Heart right ventricle (tissue), 16 donors: ENCODE measurements around the gene PATJ. TPM values are rescaled to one million over a fixed set of nuclear protein-coding genes. Genes with fewer than 3 reads are reported as not detected.
"Not testable (repeated sequence)": the region's sequence is repeated elsewhere in the genome, so short reads cannot be mapped to it uniquely, and the experiment has no call there.

Source experiments
- ATAC-seq, 8 donors: fragments of 200-7000 bp; cut with Tn5 transposase; one replicate each; pipeline ENCODE4 v1.9.1; 2020; ENCODE audit warnings: mild to moderate bottlenecking in 8 of 8, moderate library complexity in 8 of 8, moderate number of reproducible peaks in 1 of 8
- DNase-seq, 2 donors: peaks; one replicate each; pipeline ENCODE4 v3.0.0-alpha.2; 2020
- H3K27ac ChIP-seq, 10 donors: fragments of 200-600 bp; sonication (generic) in 2 of 10; one replicate each; pipeline versions ENCODE4 v1.5.0 to v1.8.0; 2020 to 2022; ENCODE audit warnings: mild to moderate bottlenecking in 3 of 10
- H3K27me3 ChIP-seq, 7 donors: fragments of 200-600 bp; one replicate each; pipeline ENCODE4 v1.8.0; 2021 to 2022; ENCODE audit warnings: mild to moderate bottlenecking in 2 of 7
- H3K36me3 ChIP-seq, 9 donors: fragments of 200-600 bp; sonication (generic) in 1 of 9; one replicate each; pipeline versions ENCODE4 v1.5.0 to v1.8.0; 2020 to 2022; ENCODE audit warnings: mild to moderate bottlenecking in 2 of 9
- H3K4me1 ChIP-seq, 9 donors: fragments of 200-600 bp; sonication (generic) in 1 of 9; one replicate each; pipeline versions ENCODE4 v1.5.0 to v1.8.0; 2020 to 2022; ENCODE audit warnings: mild to moderate bottlenecking in 4 of 9
- H3K4me3 ChIP-seq, 10 donors: fragments of 200-600 bp; sonication (generic) in 2 of 10; one replicate each; pipeline versions ENCODE4 v1.5.0 to v1.8.0; 2020 to 2022; ENCODE audit warnings: mild to moderate bottlenecking in 7 of 10, moderate library complexity in 2 of 10
- H3K9me3 ChIP-seq, 11 donors: fragments of 200-600 bp in 10 of 11; sonication (generic) in 2 of 11; one replicate each; pipeline versions ENCODE4 v1.5.0 to v1.8.0; 2013 to 2022; ENCODE audit warnings: mild to moderate bottlenecking in 2 of 11, control low read depth in 1 of 11, moderate library complexity in 1 of 11
- CTCF ChIP-seq, 9 donors: fragments of 200-600 bp; sonication (generic) in 2 of 9; IDR thresholded peaks; one replicate each; pipeline versions ENCODE4 v1.5.0 to v1.8.0; 2021 to 2022; ENCODE audit warnings: antibody characterized with exemption in 9 of 9, mild to moderate bottlenecking in 5 of 9, moderate library complexity in 1 of 9
- WGBS, 2 donors: extraction: QIAGEN DNeasy Blood & Tissue Kit; methylation state at CpG; one replicate each; pipeline ENCODE4 v1.1.7; 2013; ENCODE audit warnings: inconsistent platforms in 1 of 2; 5-methylcytosine and 5-hydroxymethylcytosine counted together
- intact Hi-C, 10 donors: fragments of 100-400 bp; cut with DNase I; formaldehyde crosslinking; loops; one replicate each; pipeline versions ENCODE4 v1.11.1 to v1.14.2; 2022
- polyA plus RNA-seq, 2 donors: library from polyadenylated mRNA; stranded (reverse); fragments of 200-250 nt; gene quantifications; one replicate each; pipeline ENCODE4 v1.2.3, GENCODE V29; 2013
- total RNA-seq, 10 donors: library from RNA; stranded (reverse); fragmentation: NEBNext Ultra II Directional in 3 of 10; extraction: Animal tissue kit (Norgen Biotek cat#: 25700) in 3 of 10; gene quantifications; one replicate each; pipeline versions ENCODE4 v1.2.1 to v1.2.4, GENCODE V29; 2021 to 2023
- donor health status: Arrhythmogenic right ventricular cardiomyopathy.
- donor health status: ischemic (EF 13 %, LVEDD 7.1; RV severe dilation, severe dysfunction).
- donor health status: healthy with polysubstance abuse.
- donor health status: DM: no; HTN: yes; CAD: no.
- donor health status: DM: no; HTN: no; CAD: no.
- donor health status: ischemic (EF 25% LVEDD 6.9; RV normal size, moderate dysfunction).
- donor health status: ischemic (EF 25% LVEDD 5.7; RV mildly dilated, moderate dysfunction).
- donor health status: healthy.
- donor health status: DM: yes; HTN: yes; CAD: no.
- donor health status: Ischemic cardiomyopathy.
- donor health status: ischemic (EF 35%, LVEDD 5.7; RV mildly dilated, moderate dysfunction).
- donor health status: nonischemic (EF 11% LVEDD 7.7; RV severe dilation, severe dysfunction).
- donor health status: DM: yes; HTN: yes; CAD: no.
- donor health status: PGD.
- donor health status: ischemic (EF 29% LVEDD 5.4; RV normal size, mild dysfunction).
- donor health status: nonischemic (EF 23%, LVEDD 6.1; RV moderate dilation, normal function).

The PATJ gene
- total and polyA plus RNA-seq, 12 donors, result 3.7 to 213 (median 119) TPM

GRCh38 chr1:61708953-61709907 lies 33.0 kb upstream of the PATJ start:
- peaks cover 0 to 66% (median 28%) of the 10 kb centered on the region in 9 donors for H3K36me3 ChIP-seq
- 91 to 93% methylated on average over 7 of the region's 7 CpGs for WGBS, 2 donors
- no peak for TF ChIP-seq CTCF (IDR thresholded peaks at IDR 0.05)
- ATAC-seq (no peak), DNase-seq (no peak)
- H3K4me1 ChIP-seq, result peaks cover 0 to 8% (median 0%) of the 10 kb centered on the region in 9 donors
- no peak overlapping the region for H3K4me3 ChIP-seq
- intact Hi-C loops, result loop anchor here in 1 of 10 donors (10.0 kb wide), 1 partner anchor 96 kb away; no protein-coding TSS in a partner anchor
- no peaks in the 10 kb centered on the region for H3K27me3 ChIP-seq
- H3K27ac ChIP-seq, result no peak overlapping the region
- no peaks in the 10 kb centered on the region for H3K9me3 ChIP-seq

GRCh38 chr1:61709908-61710289 lies 32.4 kb upstream of the PATJ start:
- peaks cover 0 to 63% (median 28%) of the 10 kb centered on the region in 9 donors for H3K36me3 ChIP-seq
- H3K4me1 ChIP-seq, result peaks cover 0 to 8% (median 0%) of the 10 kb centered on the region in 9 donors
- no peak for ATAC-seq
- DNase-seq, result no peak
- TF ChIP-seq CTCF (IDR thresholded peaks at IDR 0.05), result no peak
- no peaks in the 10 kb centered on the region for H3K27me3 ChIP-seq
- intact Hi-C loops, result loop anchor here in 1 of 10 donors (10.0 kb wide), 1 partner anchor 95 kb away; no protein-coding TSS in a partner anchor
- no peak overlapping the region for H3K4me3 ChIP-seq
- H3K9me3 ChIP-seq, result no peaks in the 10 kb centered on the region
- WGBS, 2 donors, result 76 to 85% methylated on average over 2 of the region's 2 CpGs
- no peak overlapping the region for H3K27ac ChIP-seq

GRCh38 chr1:61711257-61711656 lies 31.0 kb upstream of the PATJ start:
- intact Hi-C loops, H3K4me1 ChIP-seq, H3K4me3 ChIP-seq, H3K27ac ChIP-seq, H3K27me3 ChIP-seq, ATAC-seq, H3K9me3 ChIP-seq, DNase-seq: not testable (repeated sequence)
- WGBS, 2 donors, result 95 to 96% methylated on average over 4 of the region's 4 CpGs
- H3K36me3 ChIP-seq, result peaks cover 0 to 49% (median 18%) of the 10 kb centered on the region in 9 donors

- intact Hi-C loops, result no loop called here
- peaks cover 0 to 8% (median 0%) of the 10 kb centered on the region in 9 donors for H3K4me1 ChIP-seq
Observed at GRCh38 chr1:61711969-61712368, 30.3 kb upstream of the PATJ start.

GRCh38 chr1:61718996-61719663 lies 23.1 kb upstream of the PATJ start:
- H3K36me3 ChIP-seq, result peaks cover 0 to 60% (median 0%) of the 10 kb centered on the region in 9 donors
- ATAC-seq, H3K4me3 ChIP-seq, H3K9me3 ChIP-seq, intact Hi-C loops, DNase-seq, H3K27me3 ChIP-seq, H3K27ac ChIP-seq: not testable (repeated sequence)
- 94 to 97% methylated on average over 8 of the region's 8 CpGs for WGBS, 2 donors
- H3K4me1 ChIP-seq, result peaks cover 4 to 22% (median 13%) of the 10 kb centered on the region in 9 donors

More at GRCh38 chr1:61711969-61712368, 30.3 kb upstream of the PATJ start:
- Histone ChIP-seq H3K4me3 (no peak overlapping the region), H3K36me3 (peaks cover 0 to 44% (median 16%) of the 10 kb centered on the region in 9 donors), H3K27me3 (no peaks in the 10 kb centered on the region), H3K27ac (no peak overlapping the region), H3K9me3 (no peaks in the 10 kb centered on the region)
- no peak for TF ChIP-seq CTCF (IDR thresholded peaks at IDR 0.05)
- ATAC-seq (no peak), DNase-seq (no peak)
